K562 (cell line): ENCODE data around the gene ANKRD24. TPM values are rescaled to one million over a fixed set of nuclear protein-coding genes. Genes with fewer than 3 reads are reported as not detected.

Experiments
- ARID2 ChIP-seq: fragments of 450-650 bp; IDR thresholded peaks from 2 replicates; pipeline ENCODE4 v1.6.1; 2017; ENCODE audit warnings: antibody characterized with exemption, mild to moderate bottlenecking
- C11orf30 ChIP-seq: fragments of 450-650 bp; IDR thresholded peaks from 2 replicates; pipeline ENCODE4 v1.6.1; 2016; ENCODE audit warnings: low read depth, mild to moderate bottlenecking
- CHD4 ChIP-seq: fragments of 200-600 bp; sonication (generic); IDR thresholded peaks from 3 replicates; pipeline ENCODE4 v1.6.1; 2012; ENCODE audit warnings: low read depth, mild to moderate bottlenecking, mixed read lengths, low read length, inconsistent platforms; ENCODE audit not compliant: insufficient read depth, insufficient replicate concordance, poor library complexity, severe bottlenecking
- CTCF ChIP-seq, 3 experiments: IDR thresholded peaks in 2 of 3; conservative IDR thresholded peaks in 1 of 3; 2 replicates each; pipeline ENCODE4 v1.5.1; 2011 to 2012; ENCODE audit warnings: low read length in 3 of 3, mild to moderate bottlenecking in 3 of 3, control low read depth in 2 of 3, improper control_type of control experiment in 1 of 3, inconsistent platforms in 1 of 3, low read depth in 1 of 3, mixed read lengths in 1 of 3, moderate library complexity in 1 of 3; ENCODE audit not compliant: insufficient read depth in 2 of 3
- E2F3 ChIP-seq: fragments of 250-450 bp; sonication (Bioruptor Pico); IDR thresholded peaks from 2 replicates; pipeline ENCODE4 v1.4.0; 2020; ENCODE audit warnings: mild to moderate bottlenecking
- FIP1L1 ChIP-seq: fragments of 200-400 bp; formaldehyde crosslinking; IDR thresholded peaks from 2 replicates; pipeline ENCODE4 v1.6.1; 2018; ENCODE audit warnings: mild to moderate bottlenecking, low read depth, low read length; ENCODE audit not compliant: poor library complexity, severe bottlenecking
- HNRNPH1 ChIP-seq: fragments of 200-400 bp; formaldehyde crosslinking; optimal IDR thresholded peaks from 2 replicates; pipeline ENCODE3; 2017; ENCODE audit warnings: low read depth, mild to moderate bottlenecking, low read length, moderate library complexity
- LARP7 ChIP-seq: fragments of 450-650 bp; IDR thresholded peaks from 2 replicates; pipeline ENCODE4 v1.6.1; 2016
- U2AF2 ChIP-seq: fragments of 200-400 bp; formaldehyde crosslinking; optimal IDR thresholded peaks from 2 replicates; pipeline ENCODE3; 2017; ENCODE audit warnings: low read depth, mild to moderate bottlenecking, low read length
- USF1 ChIP-seq: sonication (generic); formaldehyde crosslinking; IDR thresholded peaks from 2 replicates; pipeline ENCODE4 v1.9.0; 2022; ENCODE audit warnings: mild to moderate bottlenecking, missing genetic modification reagents
- ZNF143 ChIP-seq: sonication (generic); formaldehyde crosslinking; IDR thresholded peaks from 2 replicates; pipeline ENCODE4 v1.9.0; 2022; ENCODE audit warnings: mild to moderate bottlenecking, missing genetic modification reagents
- ZNF253 ChIP-seq: fragments of 250-450 bp; sonication (Bioruptor Pico); conservative IDR thresholded peaks from 2 replicates; pipeline ENCODE4 v1.6.1; 2021; ENCODE audit warnings: mild to moderate bottlenecking
- ZNF311 ChIP-seq: fragments of 250-450 bp; sonication (Bioruptor Pico); IDR thresholded peaks from 2 replicates; pipeline ENCODE4 v1.4.0; 2020; ENCODE audit warnings: mild to moderate bottlenecking, moderate library complexity
- ZNF395 ChIP-seq: fragments of 200-800 bp; sonication (Bioruptor generic); IDR thresholded peaks from 2 replicates; pipeline ENCODE4 v1.6.1; 2017; ENCODE audit warnings: missing genetic modification characterization, missing compliant biosample characterization
- ZNF431 ChIP-seq: sonication (generic); formaldehyde crosslinking; IDR thresholded peaks from 2 replicates; pipeline ENCODE4 v1.8.0; 2022; ENCODE audit warnings: mild to moderate bottlenecking, missing genetic modification reagents
- polyA plus RNA-seq, 8 experiments: library from polyadenylated mRNA; depleted of rRNA in 4 of 8; stranded (reverse) in 5 of 8; unstranded in 3 of 8; fragments of >200 nt; fragmentation: Nextera tagmentation in 2 of 8; fragmentation: Illumina TruSeq in 1 of 8; extraction: Ambion mirVana in 2 of 8; extraction: Trizol in 1 of 8; gene quantifications; 2 replicates each; pipeline versions ENCODE4 v1.2.1 to v1.2.3, GENCODE V29; 2011 to 2014; ENCODE audit warnings: inconsistent platforms in 1 of 8, missing spikeins in 1 of 8
- total RNA-seq, 7 experiments: library from RNA; depleted of rRNA in 6 of 7; stranded (reverse); fragments of >200 nt in 6 of 7; fragmentation: Illumina TruSeq in 2 of 7; extraction: Trizol in 2 of 7; gene quantifications; 2 replicates each; pipeline versions ENCODE4 v1.2.1 to v1.2.3, GENCODE V29; 2011 to 2021; ENCODE audit warnings: low replicate concordance in 1 of 7
- TF ChIP-seq, protein P1 (sequence below): fragments of 250-450 bp; sonication (Bioruptor Pico); IDR thresholded peaks from 2 replicates; pipeline ENCODE4 v1.8.0; 2021; ENCODE audit warnings: moderate library complexity, mild to moderate bottlenecking, inconsistent platforms
- TF ChIP-seq, protein P2 (sequence below): fragments of 450-650 bp; formaldehyde crosslinking; IDR thresholded peaks from 2 replicates; pipeline ENCODE4 v1.4.0; 2022; ENCODE audit warnings: mild to moderate bottlenecking, moderate library complexity
- TF ChIP-seq, protein P3 (sequence below), 2 experiments: IDR thresholded peaks; 2 replicates each; pipeline ENCODE4 v1.6.1; 2012; ENCODE audit warnings: improper control_type of control experiment in 2 of 2, low read depth in 2 of 2, low read length in 2 of 2, borderline replicate concordance in 1 of 2

Gene ANKRD24
- total and polyA plus RNA-seq, 9 of the 15 experiments (the other 6 are each of a cell fraction or from before 2014, with no cell fraction given) = 0.07 to 0.12 (median 0.09) TPM; not detected in 5

- TF ChIP-seq USF1 (no peak), FIP1L1 (no peak), HNRNPH1 (no peak), CHD4 (peak; percentile 57), C11orf30 (peak; percentile 23; the same call in 1 of the 2 replicates), LARP7 (no peak), E2F3 (CRISPR knock-in tag) (no peak), ZNF253 (CRISPR knock-in tag) (no peak), CTCF (IDR thresholded peaks at IDR 0.05 in 2 of 3, conservative IDR thresholded peaks at IDR 0.05 in 1 of 3; ENCODE audit: insufficient read depth in 2 of 3, low read depth in 1 of 3, low read length in 3 of 3) (peak; percentile 85 to 94 (median 89)), ARID2 (peak; percentile 42; the same call in 1 of the 2 replicates), ZNF311 (CRISPR knock-in tag) (no peak), ZNF143 (CRISPR knock-in tag) (no peak), U2AF2 (no peak), ZNF395 (CRISPR knock-in tag) (no peak), ZNF431 (CRISPR knock-in tag) (no peak)
- TF ChIP-seq, protein P1, sequence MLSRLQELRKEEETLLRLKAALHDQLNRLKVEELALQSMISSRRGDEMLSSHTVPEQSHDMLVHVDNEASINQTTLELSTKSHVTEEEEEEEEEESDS (CRISPR knock-in tag) = no peak
- TF ChIP-seq, protein P2, sequence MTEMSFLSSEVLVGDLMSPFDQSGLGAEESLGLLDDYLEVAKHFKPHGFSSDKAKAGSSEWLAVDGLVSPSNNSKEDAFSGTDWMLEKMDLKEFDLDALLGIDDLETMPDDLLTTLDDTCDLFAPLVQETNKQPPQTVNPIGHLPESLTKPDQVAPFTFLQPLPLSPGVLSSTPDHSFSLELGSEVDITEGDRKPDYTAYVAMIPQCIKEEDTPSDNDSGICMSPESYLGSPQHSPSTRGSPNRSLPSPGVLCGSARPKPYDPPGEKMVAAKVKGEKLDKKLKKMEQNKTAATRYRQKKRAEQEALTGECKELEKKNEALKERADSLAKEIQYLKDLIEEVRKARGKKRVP (CRISPR knock-in tag) = no peak
- TF ChIP-seq, protein P3, sequence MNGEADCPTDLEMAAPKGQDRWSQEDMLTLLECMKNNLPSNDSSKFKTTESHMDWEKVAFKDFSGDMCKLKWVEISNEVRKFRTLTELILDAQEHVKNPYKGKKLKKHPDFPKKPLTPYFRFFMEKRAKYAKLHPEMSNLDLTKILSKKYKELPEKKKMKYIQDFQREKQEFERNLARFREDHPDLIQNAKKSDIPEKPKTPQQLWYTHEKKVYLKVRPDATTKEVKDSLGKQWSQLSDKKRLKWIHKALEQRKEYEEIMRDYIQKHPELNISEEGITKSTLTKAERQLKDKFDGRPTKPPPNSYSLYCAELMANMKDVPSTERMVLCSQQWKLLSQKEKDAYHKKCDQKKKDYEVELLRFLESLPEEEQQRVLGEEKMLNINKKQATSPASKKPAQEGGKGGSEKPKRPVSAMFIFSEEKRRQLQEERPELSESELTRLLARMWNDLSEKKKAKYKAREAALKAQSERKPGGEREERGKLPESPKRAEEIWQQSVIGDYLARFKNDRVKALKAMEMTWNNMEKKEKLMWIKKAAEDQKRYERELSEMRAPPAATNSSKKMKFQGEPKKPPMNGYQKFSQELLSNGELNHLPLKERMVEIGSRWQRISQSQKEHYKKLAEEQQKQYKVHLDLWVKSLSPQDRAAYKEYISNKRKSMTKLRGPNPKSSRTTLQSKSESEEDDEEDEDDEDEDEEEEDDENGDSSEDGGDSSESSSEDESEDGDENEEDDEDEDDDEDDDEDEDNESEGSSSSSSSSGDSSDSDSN (IDR thresholded peaks at IDR 0.05; ENCODE audit: borderline replicate concordance in 1 of 2, low read depth in 2 of 2, low read length in 2 of 2) = no peak
Observed at GRCh38 chr19:4186087-4186993, 3.9 kb downstream of the ANKRD24 start (continued).
